Adipose tissue (tissue), 3 donors: ENCODE data around the gene ZNF20. TPM values are rescaled to one million over a fixed set of nuclear protein-coding genes. Genes with fewer than 3 reads are reported as not detected.
"Not testable (repeated sequence)": the region's sequence is repeated elsewhere in the genome, so short reads cannot be mapped to it uniquely, and the experiment has no call there.

Experiments used
- H3K27ac ChIP-seq: one replicate; pipeline ENCODE4 v1.5.1; 2013; ENCODE audit warnings: low read depth, low read length
- WGBS, 3 donors: extraction: QIAGEN DNeasy Blood & Tissue Kit; methylation state at CpG; one replicate each; pipeline ENCODE4 v1.1.7; 2013; 5-methylcytosine and 5-hydroxymethylcytosine counted together
- polyA plus RNA-seq, 3 donors: library from polyadenylated mRNA; stranded (reverse); fragments of 200-250 nt; gene quantifications; one replicate each; pipeline ENCODE4 v1.2.3, GENCODE V29; 2013
- donor health status: healthy with polysubstance abuse.
- donor health status: Bipolar disorder and iron deficiency.
- donor health status: healthy.

ZNF20 gene
- polyA plus RNA-seq, 3 donors = 1.1 to 1.7 (median 1.3) TPM

- 21 to 25% (median 23%) methylated on average over 2 of the region's 2 CpGs for WGBS, 3 donors
- no peak overlapping the region for H3K27ac ChIP-seq
These were observed 13.4 kb downstream of the ZNF20 start for GRCh38 chr19:12126707-12127106.

- 61 to 85% (median 74%) methylated on average over 33 of the region's 33 CpGs for WGBS, 3 donors
- no peak overlapping the region for H3K27ac ChIP-seq
These were observed 22.8 kb downstream of the ZNF20 start for GRCh38 chr19:12117201-12117970.

GRCh38 chr19:12113121-12113520 is 27.0 kb downstream of the ZNF20 start:
- 89 to 94% (median 92%) methylated on average over 5 of the region's 5 CpGs for WGBS, 3 donors
- H3K27ac ChIP-seq = no peak overlapping the region

DNA sequence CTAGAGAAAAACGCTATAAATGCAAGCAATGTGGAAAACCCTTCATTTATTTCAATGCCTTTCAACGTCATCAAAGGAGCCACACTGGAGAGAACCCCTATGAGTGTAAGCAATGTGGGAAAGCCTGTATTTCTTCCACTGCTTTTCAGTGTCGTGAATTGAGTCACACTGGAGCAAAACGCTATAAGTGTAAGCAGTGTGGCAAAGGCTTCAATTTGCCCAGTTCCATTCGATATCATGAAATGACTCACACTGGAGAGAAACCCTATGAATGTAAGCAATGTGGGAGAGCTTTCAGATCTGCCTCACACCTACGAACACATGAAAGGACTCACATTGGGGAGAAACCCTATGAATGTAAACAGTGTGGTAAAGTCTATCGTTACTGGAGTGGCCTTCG is 27.4 kb downstream of the ZNF20 start:
- WGBS, 3 donors = 94% methylated on average over 8 of the region's 8 CpGs
- H3K27ac ChIP-seq = no peak overlapping the region

DNA sequence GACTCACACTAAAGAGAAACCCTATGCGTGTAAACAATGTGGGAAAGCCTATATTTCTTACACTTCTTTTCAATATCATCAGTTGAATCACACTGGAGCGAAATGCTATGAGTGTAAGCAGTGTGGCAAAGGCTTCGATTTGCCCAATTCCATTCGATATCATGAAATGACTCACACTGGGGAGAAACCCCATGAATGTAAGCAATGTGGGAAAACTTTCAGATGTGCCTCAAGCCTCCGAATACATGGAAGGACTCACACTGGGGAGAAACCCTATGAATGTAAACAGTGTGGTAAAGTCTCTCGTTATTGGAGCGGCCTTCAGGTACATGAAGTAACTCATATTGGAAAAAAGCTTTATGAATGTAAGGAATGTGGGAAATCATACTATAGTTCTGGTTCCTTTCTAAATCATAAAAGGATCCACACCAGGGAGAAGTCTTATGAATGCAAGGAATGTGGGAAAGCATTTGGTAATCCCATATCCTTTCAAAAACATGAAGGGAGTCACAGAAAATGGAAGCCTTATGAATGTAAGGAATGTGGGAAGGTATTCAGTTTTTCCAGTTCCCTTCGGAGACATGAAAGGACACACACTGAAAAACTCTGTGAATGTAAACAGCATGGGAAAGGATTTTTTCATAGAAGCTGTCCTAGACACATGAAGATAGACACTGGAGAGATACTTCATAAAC is 28.1 kb downstream of the ZNF20 start:
- no peak overlapping the region for H3K27ac ChIP-seq
- WGBS, 3 donors = 95 to 96% (median 95%) methylated on average over 8 of the region's 8 CpGs

DNA sequence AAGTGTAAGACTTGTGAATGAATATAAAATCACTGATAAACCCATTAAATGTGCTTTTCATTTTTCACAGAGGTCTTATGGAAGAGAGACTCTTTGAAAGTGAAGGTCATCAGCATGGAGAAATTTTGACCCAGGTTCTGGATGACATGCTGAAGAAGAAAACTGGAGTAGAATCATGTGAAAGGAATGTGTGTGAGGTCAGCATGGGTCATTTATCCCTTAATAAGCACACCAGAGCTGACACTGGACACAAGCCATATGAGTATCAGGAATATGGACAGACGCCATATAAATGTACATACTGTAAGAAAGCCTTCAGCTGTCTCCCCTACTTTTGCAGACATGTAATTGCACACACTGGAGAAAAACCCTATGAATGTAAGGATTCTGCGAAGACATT is 29.0 kb downstream of the ZNF20 start:
- WGBS, 3 donors = 46 to 50% (median 48%) methylated on average over 2 of the region's 2 CpGs
- no peak overlapping the region for H3K27ac ChIP-seq

GRCh38 chr19:12103909-12104308 is 36.2 kb downstream of the ZNF20 start:
- not testable (repeated sequence) for H3K27ac ChIP-seq
- 96 to 100% (median 97%) methylated on average over 4 of the region's 4 CpGs for WGBS, 3 donors

- H3K27ac ChIP-seq = no peak overlapping the region
- 79 to 86% (median 80%) methylated on average over 9 of the region's 9 CpGs for WGBS, 3 donors
These were observed 42.1 kb downstream of the ZNF20 start for GRCh38 chr19:12098040-12098439.

DNA sequence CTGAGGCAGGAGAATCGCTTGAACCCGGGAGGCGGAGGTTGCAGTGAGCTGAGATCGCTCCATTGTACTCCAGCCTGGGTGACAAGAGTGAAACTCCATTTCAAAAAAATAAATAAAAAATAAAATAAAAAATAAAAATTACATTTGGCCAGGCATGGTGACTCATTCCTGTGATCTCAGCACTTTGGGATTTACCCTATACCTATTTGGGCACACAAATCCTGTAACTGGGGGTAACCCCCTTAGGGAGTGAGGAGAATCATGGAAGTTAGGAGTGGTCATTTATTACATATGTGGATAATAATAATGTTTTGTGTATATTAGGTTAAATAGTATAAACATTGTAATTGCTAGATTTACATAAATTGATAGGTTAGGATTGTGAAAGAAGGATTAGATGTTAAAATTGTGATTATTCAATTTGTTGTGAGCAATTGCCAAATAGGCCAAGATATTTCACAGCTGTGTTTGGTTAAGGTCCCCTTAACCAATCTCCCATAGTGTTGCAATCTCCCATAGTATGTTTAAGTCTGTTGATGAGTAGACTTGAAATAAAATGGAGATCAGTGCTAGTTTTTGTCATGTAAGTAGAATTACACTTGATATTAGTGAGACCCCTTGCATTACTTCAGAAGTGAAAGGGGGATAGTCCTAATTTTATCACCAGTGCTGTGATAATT is 44.9 kb downstream of the ZNF20 start:
- WGBS, 3 donors = 97 to 100% (median 98%) methylated on average over 4 of the region's 4 CpGs
- H3K27ac ChIP-seq = no peak overlapping the region

DNA sequence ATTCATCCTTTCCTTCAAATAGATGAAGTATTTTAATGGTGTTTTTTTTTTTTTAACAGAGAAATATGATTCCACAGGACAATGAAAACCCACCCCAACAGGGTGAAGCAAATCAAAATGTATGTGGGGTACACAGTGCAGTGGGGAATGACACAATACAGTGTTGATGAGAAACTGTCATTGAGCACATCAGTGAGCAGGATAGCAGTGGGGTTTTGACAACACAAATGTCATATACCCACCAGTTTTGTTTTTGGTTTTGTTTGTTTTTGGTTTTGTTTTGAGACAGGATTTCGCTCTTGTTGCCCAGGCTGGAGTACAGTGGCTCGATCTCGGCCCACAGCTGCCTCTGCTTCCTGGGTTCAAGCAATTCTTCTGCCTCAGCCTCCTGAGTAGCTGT is 46.4 kb downstream of the ZNF20 start:
- 89 to 100% (median 95%) methylated on average over 3 of the region's 3 CpGs for WGBS, 3 donors
- H3K27ac ChIP-seq = no peak overlapping the region

DNA sequence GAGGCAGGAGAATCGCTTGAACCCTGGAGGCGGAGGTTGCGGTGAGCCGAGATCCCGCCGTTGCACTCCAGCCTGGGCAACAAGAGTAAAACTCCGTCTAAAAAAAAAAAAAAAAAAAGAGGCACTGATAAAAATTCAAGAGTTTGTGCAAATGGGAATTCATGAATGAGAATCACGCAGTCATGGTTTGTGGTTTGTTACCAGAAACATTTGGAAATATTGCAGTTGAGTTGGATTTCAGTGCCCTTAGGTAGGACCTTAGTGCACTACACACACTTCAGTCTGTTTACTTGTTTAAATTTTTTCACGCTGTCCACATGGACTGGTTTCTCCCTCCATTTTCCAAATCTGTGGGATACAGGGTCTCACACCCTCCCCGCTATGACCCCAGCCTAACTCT is 47.2 kb downstream of the ZNF20 start:
- 20 to 39% (median 20%) methylated on average over 10 of the region's 10 CpGs for WGBS, 3 donors
- H3K27ac ChIP-seq = no peak overlapping the region

GRCh38 chr19:12092065-12092867 is 47.9 kb downstream of the ZNF20 start:
- H3K27ac ChIP-seq = no peak overlapping the region
- WGBS, 3 donors = 0 to 1% (median 1%) methylated on average over 50 to 53 of the region's 53 CpGs

DNA sequence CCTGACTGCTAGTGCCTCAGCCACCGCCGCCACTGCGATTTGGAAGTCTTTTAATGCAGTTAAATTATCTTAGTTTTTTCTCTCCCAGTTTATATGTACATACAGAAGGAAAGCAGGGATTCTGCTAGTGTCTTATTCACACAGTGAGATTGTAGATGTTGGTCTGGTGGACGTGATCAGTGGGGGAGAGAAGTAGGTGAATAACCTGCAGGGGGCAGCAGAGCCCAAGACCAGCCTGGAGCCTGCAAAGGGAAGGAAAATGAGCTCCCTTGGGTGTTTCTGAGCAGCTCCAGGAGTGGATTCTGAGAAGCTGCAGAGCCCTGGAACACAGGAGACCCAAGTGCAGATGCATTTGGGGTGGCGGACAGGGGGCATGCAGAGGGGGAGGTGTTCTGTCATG is 49.3 kb downstream of the ZNF20 start:
- H3K27ac ChIP-seq = no peak overlapping the region
- 49 to 52% (median 50%) methylated on average over 5 of the region's 5 CpGs for WGBS, 3 donors

- WGBS, 3 donors = 87 to 93% (median 92%) methylated on average over 5 of the region's 5 CpGs
- no peak overlapping the region for H3K27ac ChIP-seq
These were observed 54.9 kb downstream of the ZNF20 start for GRCh38 chr19:12085074-12085818.

- not testable (repeated sequence) for H3K27ac ChIP-seq
- WGBS, 3 donors = 95 to 99% (median 98%) methylated on average over 6 of the region's 6 CpGs
These were observed 56.8 kb downstream of the ZNF20 start for GRCh38 chr19:12083336-12083735.
